ENCODE data around the gene TNIP2.

Gene TNIP2

DNA sequence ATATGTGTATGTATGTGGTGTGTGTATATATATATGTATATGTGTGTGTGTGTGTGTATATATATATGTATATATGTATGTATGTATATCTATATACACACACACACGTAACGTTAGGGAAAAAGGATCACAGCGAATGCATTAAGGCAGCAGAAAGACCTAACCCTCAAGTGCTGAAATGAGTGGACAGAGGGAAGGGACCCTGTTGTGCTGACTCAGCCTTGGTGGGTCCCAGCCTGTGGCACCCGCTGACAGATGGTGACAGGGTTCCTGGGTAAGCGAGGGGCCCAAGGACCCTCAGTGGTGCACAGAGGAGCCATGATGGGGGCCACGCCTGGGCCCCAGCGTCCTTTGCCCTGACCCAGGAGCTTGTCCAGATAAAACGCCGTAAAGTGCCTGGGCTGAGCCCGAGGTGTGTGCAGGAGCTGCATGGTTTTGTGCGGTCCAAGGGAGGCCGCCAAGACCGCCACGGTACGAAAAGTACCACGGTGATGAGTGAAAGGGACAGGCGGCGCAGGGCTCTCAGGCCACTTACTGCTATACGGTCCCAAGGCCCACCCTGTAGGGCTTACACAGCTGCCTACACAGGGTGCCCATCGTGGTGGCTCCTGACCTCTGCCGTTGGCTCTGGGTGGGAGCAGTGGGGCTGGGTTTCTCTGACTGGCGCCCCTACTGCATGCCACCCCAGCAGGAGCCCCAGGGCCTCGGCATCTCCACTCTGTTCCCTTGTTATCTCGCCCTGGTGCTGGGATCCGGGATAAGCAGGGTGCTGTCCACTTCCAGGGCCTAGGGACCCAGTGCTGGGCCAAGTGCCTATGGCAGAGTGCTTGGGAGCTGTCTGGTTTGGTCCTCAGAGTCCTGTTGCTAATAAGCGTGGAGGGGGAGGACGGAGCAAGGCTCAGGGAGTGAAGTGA, 46.7 kb upstream of the TNIP2 start:
- Histone ChIP-seq H3K27me3 (no peaks in the 10 kb centered on the region), H3K4me1 (ENCODE audit: control insufficient read depth in 1 of 2, insufficient read depth in 1 of 2, low read depth in 1 of 2, low read length in 1 of 2) (peaks cover 85 to 90% of the 10 kb centered on the region in 2 experiments)

DNA sequence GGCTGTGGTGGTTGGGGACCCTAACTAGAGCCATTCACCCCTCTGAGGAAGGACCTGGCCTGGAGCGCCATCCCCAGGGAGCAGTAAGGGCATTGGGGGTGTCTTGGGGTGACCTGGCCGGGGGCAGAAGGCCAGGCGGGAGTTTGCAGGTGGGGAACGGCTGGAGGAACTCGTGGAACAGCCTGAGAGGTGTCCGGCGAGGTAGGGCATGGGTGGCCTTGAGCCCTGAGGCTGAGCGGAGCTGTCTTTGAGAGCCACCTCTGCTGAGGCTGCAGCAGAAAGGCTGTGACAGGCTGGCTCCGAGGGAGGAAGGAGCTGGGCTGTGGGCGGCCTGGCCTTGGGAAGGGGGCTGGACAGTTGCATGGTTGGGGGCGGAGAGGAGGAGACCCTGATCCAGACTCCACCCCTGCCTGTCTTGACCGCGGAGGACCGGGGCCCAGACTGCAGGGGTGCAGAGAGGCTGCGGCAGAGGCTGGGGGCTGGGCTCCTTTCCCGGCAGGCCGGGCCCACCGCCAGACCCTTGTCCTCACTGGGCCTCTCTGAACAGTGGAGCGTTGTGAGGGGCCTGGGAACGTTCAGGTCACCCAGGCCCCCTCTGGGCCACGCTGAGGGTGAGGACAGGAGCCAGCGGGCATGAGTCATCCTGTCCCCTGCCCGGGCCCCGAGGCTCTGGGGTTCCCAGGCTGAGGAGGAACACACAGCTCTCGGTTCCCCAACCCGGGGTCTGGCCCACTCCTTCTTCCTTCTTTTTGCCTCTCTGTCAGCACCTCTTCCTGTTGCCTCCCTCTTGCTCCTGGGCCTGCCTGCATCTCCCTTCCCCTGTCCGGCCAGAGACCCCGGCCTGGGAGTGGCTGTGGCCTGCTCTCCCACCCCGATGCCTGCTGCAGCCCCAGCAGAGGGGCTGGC, 44.8 kb upstream of the TNIP2 start:
- peak overlapping the region; percentile 92 to 97 for H3K4me3 ChIP-seq (ENCODE audit: low read depth in 1 of 2, low read length in 1 of 2)
- peak overlapping the region; percentile 98 for H3K27ac ChIP-seq
- peaks cover 45% of the 10 kb centered on the region for H3K36me3 ChIP-seq
- no peaks in the 10 kb centered on the region for H3K27me3 ChIP-seq
- TF ChIP-seq, protein P1, sequence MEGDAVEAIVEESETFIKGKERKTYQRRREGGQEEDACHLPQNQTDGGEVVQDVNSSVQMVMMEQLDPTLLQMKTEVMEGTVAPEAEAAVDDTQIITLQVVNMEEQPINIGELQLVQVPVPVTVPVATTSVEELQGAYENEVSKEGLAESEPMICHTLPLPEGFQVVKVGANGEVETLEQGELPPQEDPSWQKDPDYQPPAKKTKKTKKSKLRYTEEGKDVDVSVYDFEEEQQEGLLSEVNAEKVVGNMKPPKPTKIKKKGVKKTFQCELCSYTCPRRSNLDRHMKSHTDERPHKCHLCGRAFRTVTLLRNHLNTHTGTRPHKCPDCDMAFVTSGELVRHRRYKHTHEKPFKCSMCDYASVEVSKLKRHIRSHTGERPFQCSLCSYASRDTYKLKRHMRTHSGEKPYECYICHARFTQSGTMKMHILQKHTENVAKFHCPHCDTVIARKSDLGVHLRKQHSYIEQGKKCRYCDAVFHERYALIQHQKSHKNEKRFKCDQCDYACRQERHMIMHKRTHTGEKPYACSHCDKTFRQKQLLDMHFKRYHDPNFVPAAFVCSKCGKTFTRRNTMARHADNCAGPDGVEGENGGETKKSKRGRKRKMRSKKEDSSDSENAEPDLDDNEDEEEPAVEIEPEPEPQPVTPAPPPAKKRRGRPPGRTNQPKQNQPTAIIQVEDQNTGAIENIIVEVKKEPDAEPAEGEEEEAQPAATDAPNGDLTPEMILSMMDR (IDR thresholded peaks at IDR 0.05), result no peak
- H3K4me1 ChIP-seq (ENCODE audit: control insufficient read depth in 1 of 2, insufficient read depth in 1 of 2, low read depth in 1 of 2, low read length in 1 of 2), result peaks cover 85 to 90% of the 10 kb centered on the region in 2 experiments
- no peaks in the 10 kb centered on the region for H3K9me3 ChIP-seq

More for the DNA sequence above, 46.7 kb upstream of the TNIP2 start:
- H3K9me3 ChIP-seq, result no peaks in the 10 kb centered on the region
- H3K27ac ChIP-seq, result peak overlapping the region; percentile 98
- TF ChIP-seq, protein P1 (IDR thresholded peaks at IDR 0.05), result no peak
- peaks cover 48% of the 10 kb centered on the region for H3K36me3 ChIP-seq
- H3K4me3 ChIP-seq (ENCODE audit: low read depth in 1 of 2, low read length in 1 of 2), result peak overlapping the region; percentile 1 to 3

DNA sequence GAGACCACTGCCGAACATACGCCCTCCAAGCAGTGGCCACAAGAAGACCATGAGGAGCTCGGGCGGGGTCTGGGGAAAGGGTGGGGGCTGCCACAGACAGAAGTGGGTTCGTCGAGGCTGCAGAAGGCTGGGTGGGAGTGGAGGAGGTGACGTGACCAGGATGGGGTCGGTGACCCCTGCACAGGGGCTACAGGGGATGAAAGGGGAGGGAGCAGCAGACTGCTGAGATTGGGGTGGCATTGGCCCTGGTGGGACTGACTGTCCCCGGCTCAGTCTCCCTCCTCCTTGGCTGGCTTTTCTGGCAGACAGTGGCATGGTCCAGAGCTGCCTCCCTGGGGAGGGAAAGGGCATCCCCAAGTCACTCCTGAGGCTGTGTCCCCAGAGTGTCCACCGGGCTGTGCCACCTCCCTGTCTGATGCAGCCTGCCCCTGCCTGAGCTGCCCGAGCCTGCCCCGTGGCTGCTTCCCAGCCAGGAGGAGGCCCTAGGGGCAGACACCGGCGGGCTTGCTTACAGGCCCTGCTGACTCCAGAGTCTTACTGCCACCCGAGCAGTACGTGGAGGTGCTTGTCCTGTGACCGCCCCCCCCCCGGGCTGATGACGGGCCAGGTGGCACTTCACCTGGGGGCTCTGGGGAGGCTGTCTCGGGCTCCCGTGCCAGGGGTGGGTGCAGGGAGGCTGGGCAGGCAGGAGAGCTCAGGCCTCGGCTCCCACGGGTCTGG, 44.0 kb upstream of the TNIP2 start:
- Histone ChIP-seq H3K4me3 (ENCODE audit: low read depth in 1 of 2, low read length in 1 of 2) (peak overlapping the region; percentile 92 to 97), H3K4me1 (ENCODE audit: control insufficient read depth in 1 of 2, insufficient read depth in 1 of 2, low read depth in 1 of 2, low read length in 1 of 2) (peaks cover 85 to 90% of the 10 kb centered on the region in 2 experiments), H3K27ac (peak overlapping the region; percentile 98), H3K36me3 (peaks cover 45% of the 10 kb centered on the region), H3K27me3 (no peaks in the 10 kb centered on the region), H3K9me3 (no peaks in the 10 kb centered on the region)
- TF ChIP-seq, protein P1 (IDR thresholded peaks at IDR 0.05), result no peak

DNA sequence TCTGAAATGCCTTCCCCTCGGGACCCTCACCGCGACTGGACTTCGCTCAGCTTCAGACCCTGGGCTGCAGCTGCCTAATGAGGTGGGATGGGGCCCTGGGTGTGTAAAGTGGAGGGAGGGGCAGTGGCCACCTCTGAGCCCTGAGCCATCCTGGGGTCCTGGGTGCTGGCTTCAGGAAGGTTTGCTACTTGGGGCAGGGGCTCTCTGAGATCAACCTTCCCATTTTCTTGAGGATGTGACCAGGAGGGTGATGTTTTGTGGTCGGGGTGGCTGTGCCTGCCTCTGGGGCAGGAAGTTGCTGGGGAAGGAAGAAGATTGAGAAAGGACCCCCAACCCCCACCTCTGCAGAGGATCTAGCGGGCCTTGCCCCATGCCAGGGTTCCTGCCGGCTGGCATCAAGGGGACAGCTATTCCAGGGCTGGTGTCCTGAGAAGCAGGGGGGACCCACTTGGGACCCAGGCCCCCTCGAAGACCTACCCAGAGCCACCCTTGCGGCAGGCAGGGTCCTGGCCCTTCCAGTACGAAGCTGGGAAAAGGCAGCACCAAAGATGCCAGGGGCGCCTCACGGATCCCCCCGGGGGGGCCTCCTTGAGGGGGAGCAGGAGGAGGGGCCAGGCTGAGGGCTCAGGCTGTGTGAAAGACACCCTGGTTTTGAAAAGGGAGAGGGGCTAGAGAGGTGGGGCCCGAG, 43.2 kb upstream of the TNIP2 start:
- peak overlapping the region; percentile 92 to 97 for H3K4me3 ChIP-seq (ENCODE audit: low read depth in 1 of 2, low read length in 1 of 2)
- no peaks in the 10 kb centered on the region for H3K27me3 ChIP-seq
- peaks cover 38% of the 10 kb centered on the region for H3K36me3 ChIP-seq
- H3K4me1 ChIP-seq (ENCODE audit: control insufficient read depth in 1 of 2, insufficient read depth in 1 of 2, low read depth in 1 of 2, low read length in 1 of 2), result peaks cover 85 to 90% of the 10 kb centered on the region in 2 experiments
- peak overlapping the region; percentile 98 for H3K27ac ChIP-seq
- TF ChIP-seq, protein P1 (IDR thresholded peaks at IDR 0.05), result no peak
- no peaks in the 10 kb centered on the region for H3K9me3 ChIP-seq
